B cell (primary cell): Measurements from ENCODE around the gene ABCA2. TPM values are rescaled to one million over a fixed set of nuclear protein-coding genes. Genes with fewer than 3 reads are reported as not detected.

Source experiments
- ATAC-seq: fragments of 200-7000 bp; cut with Tn5 transposase; one replicate; pipeline ENCODE4 v1.10.0; 2021; ENCODE audit warnings: low read depth, mild to moderate bottlenecking, moderate number of reproducible peaks, moderate library complexity
- CTCF ChIA-PET: fragments of 350-600 bp; sonication (Branson Sonifier 250); formaldehyde crosslinking; loops from one replicate; lab custom pipeline; 2021; ENCODE audit warnings: antibody characterized with exemption, inconsistent platforms; lab: Charles Lee
- POLR2A ChIA-PET: fragments of 350-600 bp; sonication (Branson Sonifier 250); formaldehyde crosslinking; loops from one replicate; lab custom pipeline; 2021; ENCODE audit warnings: antibody characterized with exemption; lab: Charles Lee
- DNase-seq: peaks from one replicate; pipeline ENCODE4 v3.0.0; 2013
- H2AFZ ChIP-seq: 2 replicates; pipeline ENCODE4 v1.6.1; 2012; ENCODE audit warnings: mild to moderate bottlenecking, low read depth, low read length; ENCODE audit not compliant: insufficient read depth, poor library complexity, severe bottlenecking
- H3K27ac ChIP-seq, 2 donors: 1 replicate in 1 of 2; 2 replicates in 1 of 2; pipeline ENCODE4 v1.5.1; 2012 to 2013; ENCODE audit warnings: low read length in 2 of 2, mild to moderate bottlenecking in 2 of 2, moderate library complexity in 1 of 2
- H3K27me3 ChIP-seq, 4 experiments: fragments of 200-600 bp in 1 of 4; sonication (generic) in 1 of 4; replicated peaks in 1 of 4; 1 replicate in 2 of 4; 2 replicates in 2 of 4; pipeline versions ENCODE4 v1.6.1 to v1.7.0; 2013 to 2016; ENCODE audit warnings: low read length in 3 of 4, mild to moderate bottlenecking in 2 of 4, mixed read lengths in 1 of 4, moderate library complexity in 1 of 4; ENCODE audit not compliant: insufficient read depth in 4 of 4, control insufficient read depth in 3 of 4; ENCODE audit errors: control extremely low read depth in 1 of 4
- H3K36me3 ChIP-seq, 2 experiments: replicated peaks in 1 of 2; 1 replicate in 1 of 2; 2 replicates in 1 of 2; pipeline versions ENCODE4 v1.6.1 to v1.7.1; 2013; ENCODE audit warnings: low read length in 1 of 2; ENCODE audit not compliant: insufficient read depth in 2 of 2, control insufficient read depth in 1 of 2; ENCODE audit errors: control extremely low read depth in 1 of 2, extremely low read depth in 1 of 2
- H3K4me1 ChIP-seq, 2 donors: fragments of 200-600 bp in 1 of 2; sonication (generic) in 1 of 2; 1 replicate in 1 of 2; 2 replicates in 1 of 2; pipeline versions ENCODE4 v1.5.1 to v1.6.1; 2013 to 2017; ENCODE audit warnings: low read length in 2 of 2; ENCODE audit not compliant: control insufficient read depth in 2 of 2, insufficient read depth in 2 of 2
- H3K4me2 ChIP-seq: replicated peaks from 2 replicates; pipeline ENCODE3; 2012; ENCODE audit warnings: mild to moderate bottlenecking, low read depth, low read length; ENCODE audit not compliant: poor library complexity, severe bottlenecking
- H3K4me3 ChIP-seq, 5 experiments: fragments of 200-600 bp in 1 of 5; sonication (generic) in 1 of 5; 1 replicate in 3 of 5; 2 replicates in 2 of 5; pipeline versions ENCODE4 v1.5.1 to v1.7.0; 2011 to 2016; ENCODE audit warnings: low read length in 4 of 5, mild to moderate bottlenecking in 4 of 5, low read depth in 2 of 5, control low read depth in 1 of 5, moderate library complexity in 1 of 5; ENCODE audit not compliant: insufficient read depth in 1 of 5; ENCODE audit errors: control extremely low read depth in 1 of 5, extremely low read depth in 1 of 5
- H3K79me2 ChIP-seq: fragments of 200-600 bp; sonication (generic); one replicate; pipeline ENCODE4 v1.6.0; 2016; ENCODE audit warnings: low read length; ENCODE audit not compliant: control insufficient read depth, insufficient read depth
- H3K9ac ChIP-seq: fragments of 200-600 bp; sonication (generic); 2 replicates; pipeline ENCODE4 v1.6.1; 2017; ENCODE audit warnings: mild to moderate bottlenecking, low read length, moderate library complexity
- H3K9me3 ChIP-seq, 3 donors: one replicate each; pipeline versions ENCODE4 v1.6.1 to v1.7.1; 2013; ENCODE audit warnings: low read length in 2 of 3; ENCODE audit not compliant: control insufficient read depth in 2 of 3, insufficient read depth in 1 of 3; ENCODE audit errors: control extremely low read depth in 1 of 3
- H4K20me1 ChIP-seq: 2 replicates; pipeline ENCODE4 v1.6.0; 2012; ENCODE audit warnings: mild to moderate bottlenecking, low read length; ENCODE audit not compliant: insufficient read depth, control insufficient read depth, poor library complexity, severe bottlenecking
- H3K27ac Mint-ChIP-seq: one replicate; pipeline ENCODE4 v1.8.0; 2021; ENCODE audit warnings: mixed read lengths
- H3K27me3 Mint-ChIP-seq: one replicate; pipeline ENCODE4 v1.8.0; 2021; ENCODE audit warnings: mixed read lengths
- H3K4me1 Mint-ChIP-seq: one replicate; pipeline ENCODE4 v1.8.0; 2021; ENCODE audit warnings: mixed read lengths
- H3K4me3 Mint-ChIP-seq: one replicate; pipeline ENCODE4 v1.8.0; 2021; ENCODE audit warnings: mixed read lengths
- H3K9me3 Mint-ChIP-seq: one replicate; pipeline ENCODE4 v1.8.0; 2022; ENCODE audit warnings: mixed read lengths; ENCODE audit not compliant: insufficient read depth
- EZH2 ChIP-seq: IDR thresholded peaks from 2 replicates; pipeline ENCODE4 v1.6.1; 2012; ENCODE audit warnings: borderline replicate concordance, low read depth, mild to moderate bottlenecking, moderate library complexity, low read length; ENCODE audit not compliant: insufficient read depth, poor library complexity, severe bottlenecking
- WGBS: methylation state at CpG from one replicate; pipeline ENCODE4 v1.1.5; 2013; ENCODE audit warnings: missing lambda C conversion rate; ENCODE audit not compliant: insufficient coverage; 5-methylcytosine and 5-hydroxymethylcytosine counted together
- intact Hi-C: fragments of 100-400 bp; cut with micrococcal nuclease; formaldehyde crosslinking; loops from one replicate; pipeline ENCODE4 v1.10.0; 2022
- polyA plus RNA-seq: library from polyadenylated mRNA; depleted of rRNA; stranded (reverse); fragments of >200 nt; gene quantifications from 2 replicates; pipeline ENCODE4 v1.2.3, GENCODE V29; 2012
- total RNA-seq, 2 donors: library from RNA; stranded (reverse); fragments of 120-200 nt in 1 of 2; gene quantifications; 1 replicate in 1 of 2; 2 replicates in 1 of 2; pipeline versions ENCODE4 v1.2.3 to v1.2.4, GENCODE V29; 2013 to 2022
- TF ChIP-seq, protein P1 (sequence below): fragments of 200-600 bp; IDR thresholded peaks from one replicate; pipeline ENCODE4 v1.8.0; 2022; ENCODE audit warnings: antibody characterized with exemption, mild to moderate bottlenecking

ABCA2 gene
- total and polyA plus RNA-seq, 2 donors (not counting 1 experiment from before 2014, with no cell fraction given) = 30.7 to 61.1 TPM

DNA sequence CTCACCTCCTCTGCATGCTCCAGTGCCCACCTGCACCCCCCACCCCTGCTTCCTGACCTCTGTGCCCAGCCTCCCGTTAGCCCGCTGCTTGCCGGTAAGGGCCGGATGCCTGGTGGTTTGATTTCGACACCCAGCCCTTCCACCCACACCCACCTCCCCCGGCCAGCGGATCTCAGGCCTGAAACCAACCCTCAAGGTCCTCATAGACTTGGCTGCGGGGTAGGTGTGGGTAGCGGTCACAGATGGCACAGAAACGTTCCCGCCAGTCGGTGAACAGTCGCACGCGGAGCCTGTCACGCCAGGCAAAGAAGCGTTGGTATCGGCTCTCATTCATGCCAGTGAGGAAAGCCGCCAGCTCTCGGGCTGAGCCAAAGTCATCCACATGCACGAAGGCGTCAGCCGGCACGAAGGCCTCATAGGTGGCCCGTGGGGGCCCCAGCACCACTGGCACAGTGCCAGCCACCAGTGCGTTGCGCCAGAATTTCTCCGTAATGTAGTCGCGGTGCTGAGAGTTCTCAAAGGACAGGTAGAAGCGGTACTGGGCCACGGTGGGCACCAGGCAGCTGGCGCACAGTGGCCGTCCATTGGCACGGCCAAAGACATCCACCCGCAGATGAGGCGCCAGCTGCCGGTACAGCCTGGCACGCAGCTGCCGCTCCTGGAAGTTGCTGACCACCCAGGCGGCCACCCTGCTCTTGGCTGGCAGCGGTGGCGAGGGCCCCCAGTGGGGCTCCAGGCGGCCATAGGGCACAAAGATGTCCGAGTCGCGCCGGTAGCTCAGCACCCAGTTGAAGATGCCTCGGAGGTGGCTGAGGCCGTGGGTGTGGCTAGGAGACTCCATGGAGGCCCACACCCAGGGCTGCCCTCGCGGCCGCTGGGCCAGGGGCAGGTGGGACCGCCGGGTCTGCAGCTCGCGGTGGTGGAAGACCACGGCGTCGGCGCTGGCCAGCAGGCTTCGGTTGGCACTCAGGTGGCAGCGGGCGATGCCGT lies 2.8 kb upstream of the ABCA2 start:
- no peak for ATAC-seq

More for the DNA sequence above, 2.8 kb upstream of the ABCA2 start:
- H3K4me3 Mint-ChIP-seq = peak overlapping the region; percentile 90
- DNase-seq = peak; percentile 65
- POLR2A ChIA-PET = interaction anchor here (1.1 kb wide), 2 partner anchors 10 to 40 kb away, joined by 3 to 4 read pairs; partner anchors contain the start of gene SAPCD2
- H3K9me3 ChIP-seq = peaks cover 0 to 7% (median 0%) of the 10 kb centered on the region in 3 donors
- 45% methylated on average over 63 of the region's 65 CpGs for WGBS
- H3K4me2 ChIP-seq = peak overlapping the region; percentile 100
- no peaks in the 10 kb centered on the region for H3K36me3 ChIP-seq
- H3K4me3 ChIP-seq = peak overlapping the region; percentile 3 to 77 (median 64)
- peak overlapping the region; percentile 70 for H3K9ac ChIP-seq
- H4K20me1 ChIP-seq = peaks cover 11% of the 10 kb centered on the region
- TF ChIP-seq, protein P1, sequence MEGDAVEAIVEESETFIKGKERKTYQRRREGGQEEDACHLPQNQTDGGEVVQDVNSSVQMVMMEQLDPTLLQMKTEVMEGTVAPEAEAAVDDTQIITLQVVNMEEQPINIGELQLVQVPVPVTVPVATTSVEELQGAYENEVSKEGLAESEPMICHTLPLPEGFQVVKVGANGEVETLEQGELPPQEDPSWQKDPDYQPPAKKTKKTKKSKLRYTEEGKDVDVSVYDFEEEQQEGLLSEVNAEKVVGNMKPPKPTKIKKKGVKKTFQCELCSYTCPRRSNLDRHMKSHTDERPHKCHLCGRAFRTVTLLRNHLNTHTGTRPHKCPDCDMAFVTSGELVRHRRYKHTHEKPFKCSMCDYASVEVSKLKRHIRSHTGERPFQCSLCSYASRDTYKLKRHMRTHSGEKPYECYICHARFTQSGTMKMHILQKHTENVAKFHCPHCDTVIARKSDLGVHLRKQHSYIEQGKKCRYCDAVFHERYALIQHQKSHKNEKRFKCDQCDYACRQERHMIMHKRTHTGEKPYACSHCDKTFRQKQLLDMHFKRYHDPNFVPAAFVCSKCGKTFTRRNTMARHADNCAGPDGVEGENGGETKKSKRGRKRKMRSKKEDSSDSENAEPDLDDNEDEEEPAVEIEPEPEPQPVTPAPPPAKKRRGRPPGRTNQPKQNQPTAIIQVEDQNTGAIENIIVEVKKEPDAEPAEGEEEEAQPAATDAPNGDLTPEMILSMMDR = no peak
- no peak for TF ChIP-seq EZH2
- H3K27ac Mint-ChIP-seq = peak overlapping the region; percentile 91
- CTCF ChIA-PET = interaction anchor here (1.1 to 5.9 kb wide), 15 partner anchors 14 to 253 kb away, joined by 3 to 49 read pairs (median 10); partner anchors contain the start of genes AJM1, C8G, FBXW5 and NPDC1
- peaks cover 70 to 89% of the 10 kb centered on the region in 2 donors for H3K4me1 ChIP-seq
- no peaks in the 10 kb centered on the region for H3K27me3 Mint-ChIP-seq
- peak overlapping the region; percentile 54 for H2AFZ ChIP-seq
- intact Hi-C loops = loop anchor here (5.0 kb wide), 1 partner anchor 41 kb away; the partner anchor contains the start of gene SAPCD2
- H3K27ac ChIP-seq = peak overlapping the region; percentile 40 to 71
- peaks cover 12% of the 10 kb centered on the region for H3K79me2 ChIP-seq
- no peaks in the 10 kb centered on the region for H3K27me3 ChIP-seq
- peaks cover 74% of the 10 kb centered on the region for H3K4me1 Mint-ChIP-seq
- no peaks in the 10 kb centered on the region for H3K9me3 Mint-ChIP-seq
